Testis (tissue), 2 donors: ENCODE results near the gene PDE6H.

Experiments
- CTCF ChIP-seq, 3 experiments: fragments of 450-650 bp in 2 of 3; fragments of 200-600 bp in 1 of 3; sonication (generic) in 1 of 3; IDR thresholded peaks; one replicate each; pipeline ENCODE4 v1.5.1; 2016 to 2019; ENCODE audit warnings: antibody characterized with exemption in 3 of 3, mild to moderate bottlenecking in 2 of 3, moderate library complexity in 1 of 3
- POLR2A ChIP-seq: fragments of 450-650 bp; IDR thresholded peaks from one replicate; pipeline ENCODE4 v1.6.1; 2017; ENCODE audit warnings: antibody characterized with exemption, mild to moderate bottlenecking, moderate library complexity

- TF ChIP-seq POLR2A (no peak), CTCF (IDR thresholded peaks at IDR 0.05) (no peak)
Measured at GRCh38 chr12:14997998-14998397, 25.2 kb downstream of the PDE6H start.
